Sigmoid colon (tissue), 7 donors: ENCODE measurements around the gene PPP1R1A. TPM values are rescaled to one million over a fixed set of nuclear protein-coding genes. Genes with fewer than 3 reads are reported as not detected.

ENCODE experiments used
- DNase-seq: peaks from one replicate; pipeline ENCODE4 v3.0.0-alpha.2; 2019
- H3K27ac ChIP-seq, 4 donors: fragments of 200-600 bp; sonication (generic); one replicate each; pipeline ENCODE4 v1.5.1; 2016 to 2019; ENCODE audit warnings: mild to moderate bottlenecking in 1 of 4
- H3K27me3 ChIP-seq, 3 donors: fragments of 200-600 bp; sonication (generic); one replicate each; pipeline ENCODE4 v1.5.1; 2019; ENCODE audit warnings: mild to moderate bottlenecking in 1 of 3
- H3K36me3 ChIP-seq, 4 donors: fragments of 200-600 bp; sonication (generic); one replicate each; pipeline ENCODE4 v1.5.1; 2016 to 2019
- H3K4me1 ChIP-seq, 4 donors: fragments of 200-600 bp; sonication (generic); one replicate each; pipeline ENCODE4 v1.5.1; 2017 to 2019
- H3K4me3 ChIP-seq, 4 donors: fragments of 200-600 bp; sonication (generic); one replicate each; pipeline ENCODE4 v1.5.1; 2017 to 2019; ENCODE audit warnings: mild to moderate bottlenecking in 2 of 4, moderate library complexity in 1 of 4
- H3K9me3 ChIP-seq, 4 donors: fragments of 200-600 bp in 3 of 4; sonication (generic) in 3 of 4; one replicate each; pipeline versions ENCODE4 v1.5.1 to v1.6.1; 2013 to 2019
- EP300 ChIP-seq, 4 donors: sonication (generic); formaldehyde crosslinking; IDR thresholded peaks; one replicate each; pipeline ENCODE4 v1.6.1; 2017; ENCODE audit warnings: antibody characterized with exemption in 4 of 4
- POLR2A ChIP-seq, 2 donors: fragments of 450-650 bp; IDR thresholded peaks; one replicate each; pipeline ENCODE4 v1.6.1; 2016; ENCODE audit warnings: antibody characterized with exemption in 2 of 2, mild to moderate bottlenecking in 2 of 2, moderate library complexity in 2 of 2
- POLR2AphosphoS5 ChIP-seq, 4 donors: sonication (generic); formaldehyde crosslinking; IDR thresholded peaks; one replicate each; pipeline ENCODE4 v1.6.1; 2017; ENCODE audit warnings: antibody characterized with exemption in 4 of 4
- WGBS, 2 donors: extraction: QIAGEN DNeasy Blood & Tissue Kit; methylation state at CpG; one replicate each; pipeline ENCODE4 v1.1.7; 2013; 5-methylcytosine and 5-hydroxymethylcytosine counted together
- intact Hi-C: fragments of 100-400 bp; cut with DNase I; formaldehyde crosslinking; loops from one replicate; pipeline ENCODE4 v1.15.1; 2023
- polyA plus RNA-seq, 3 donors: library from polyadenylated mRNA; stranded (reverse); fragments of 200-250 nt; gene quantifications; one replicate each; pipeline ENCODE4 v1.2.3, GENCODE V29; 2013
- total RNA-seq, 4 donors: library from RNA; depleted of rRNA; stranded (reverse); fragments of >200 nt; gene quantifications; one replicate each; pipeline ENCODE4 v1.1.0, GENCODE V29; 2016
- TF ChIP-seq, protein P1 (sequence below), 4 experiments: fragments of 450-650 bp in 3 of 4; fragments of 200-600 bp in 1 of 4; IDR thresholded peaks; one replicate each; pipeline ENCODE4 v1.5.1; 2016 to 2019; ENCODE audit warnings: antibody characterized with exemption in 4 of 4, mild to moderate bottlenecking in 3 of 4, moderate library complexity in 2 of 4
- donor health status: healthy with polysubstance abuse.
- donor health status: Bipolar disorder and iron deficiency.
- donor health status: healthy.

Gene PPP1R1A
- total and polyA plus RNA-seq, 7 donors: 0.92 to 48.9 (median 17.5) TPM

GRCh38 chr12:54611715-54612149 lies 23.3 kb upstream of the PPP1R1A start:
- TF ChIP-seq, protein P1, sequence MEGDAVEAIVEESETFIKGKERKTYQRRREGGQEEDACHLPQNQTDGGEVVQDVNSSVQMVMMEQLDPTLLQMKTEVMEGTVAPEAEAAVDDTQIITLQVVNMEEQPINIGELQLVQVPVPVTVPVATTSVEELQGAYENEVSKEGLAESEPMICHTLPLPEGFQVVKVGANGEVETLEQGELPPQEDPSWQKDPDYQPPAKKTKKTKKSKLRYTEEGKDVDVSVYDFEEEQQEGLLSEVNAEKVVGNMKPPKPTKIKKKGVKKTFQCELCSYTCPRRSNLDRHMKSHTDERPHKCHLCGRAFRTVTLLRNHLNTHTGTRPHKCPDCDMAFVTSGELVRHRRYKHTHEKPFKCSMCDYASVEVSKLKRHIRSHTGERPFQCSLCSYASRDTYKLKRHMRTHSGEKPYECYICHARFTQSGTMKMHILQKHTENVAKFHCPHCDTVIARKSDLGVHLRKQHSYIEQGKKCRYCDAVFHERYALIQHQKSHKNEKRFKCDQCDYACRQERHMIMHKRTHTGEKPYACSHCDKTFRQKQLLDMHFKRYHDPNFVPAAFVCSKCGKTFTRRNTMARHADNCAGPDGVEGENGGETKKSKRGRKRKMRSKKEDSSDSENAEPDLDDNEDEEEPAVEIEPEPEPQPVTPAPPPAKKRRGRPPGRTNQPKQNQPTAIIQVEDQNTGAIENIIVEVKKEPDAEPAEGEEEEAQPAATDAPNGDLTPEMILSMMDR (IDR thresholded peaks at IDR 0.05): no peak
- TF ChIP-seq POLR2A (IDR thresholded peaks at IDR 0.05) (no peak), POLR2AphosphoS5 (IDR thresholded peaks at IDR 0.05) (no peak), EP300 (IDR thresholded peaks at IDR 0.05) (no peak)
- H3K36me3 ChIP-seq: no peaks in the 10 kb centered on the region
- H3K4me1 ChIP-seq: no peaks in the 10 kb centered on the region
- no peak for DNase-seq
- no peak overlapping the region for H3K27ac ChIP-seq
- intact Hi-C loops: no loop called here
- no peaks in the 10 kb centered on the region for H3K9me3 ChIP-seq
- peaks cover 0 to 10% (median 4%) of the 10 kb centered on the region in 3 donors for H3K27me3 ChIP-seq
- 70 to 78% methylated on average over 3 of the region's 3 CpGs for WGBS, 2 donors
- H3K4me3 ChIP-seq: no peak overlapping the region

DNA sequence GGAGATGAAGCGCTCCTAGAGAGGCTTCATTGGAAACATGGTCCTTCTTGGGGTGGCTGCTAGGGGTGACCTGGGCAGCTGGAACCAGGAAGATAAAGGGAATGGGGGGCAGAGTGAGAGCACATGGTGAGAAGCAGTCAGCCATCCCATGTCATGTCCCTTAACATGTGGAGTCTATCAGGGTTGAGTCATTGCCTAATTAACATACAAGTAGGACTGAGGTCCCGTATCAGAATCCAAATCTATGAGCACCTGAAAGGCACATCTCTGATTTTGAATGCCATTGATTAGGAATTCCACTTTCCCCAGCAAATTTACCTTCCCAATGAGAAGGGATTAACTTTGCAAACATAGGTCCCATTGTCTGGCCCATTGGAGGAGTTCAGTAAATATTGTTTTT lies 20.3 kb upstream of the PPP1R1A start:
- H3K4me3 ChIP-seq: no peak overlapping the region
- H3K27me3 ChIP-seq: peaks cover 0 to 4% (median 0%) of the 10 kb centered on the region in 3 donors
- intact Hi-C loops: no loop called here
- H3K9me3 ChIP-seq: no peaks in the 10 kb centered on the region
- no peaks in the 10 kb centered on the region for H3K36me3 ChIP-seq
- 74 to 86% methylated on average over 2 of the region's 2 CpGs for WGBS, 2 donors
- no peak overlapping the region for H3K27ac ChIP-seq
- TF ChIP-seq POLR2A (IDR thresholded peaks at IDR 0.05): no peak
- TF ChIP-seq, protein P1 (IDR thresholded peaks at IDR 0.05): no peak
- TF ChIP-seq EP300 (IDR thresholded peaks at IDR 0.05): no peak
- TF ChIP-seq POLR2AphosphoS5 (IDR thresholded peaks at IDR 0.05): no peak
- DNase-seq: no peak
- no peaks in the 10 kb centered on the region for H3K4me1 ChIP-seq

DNA sequence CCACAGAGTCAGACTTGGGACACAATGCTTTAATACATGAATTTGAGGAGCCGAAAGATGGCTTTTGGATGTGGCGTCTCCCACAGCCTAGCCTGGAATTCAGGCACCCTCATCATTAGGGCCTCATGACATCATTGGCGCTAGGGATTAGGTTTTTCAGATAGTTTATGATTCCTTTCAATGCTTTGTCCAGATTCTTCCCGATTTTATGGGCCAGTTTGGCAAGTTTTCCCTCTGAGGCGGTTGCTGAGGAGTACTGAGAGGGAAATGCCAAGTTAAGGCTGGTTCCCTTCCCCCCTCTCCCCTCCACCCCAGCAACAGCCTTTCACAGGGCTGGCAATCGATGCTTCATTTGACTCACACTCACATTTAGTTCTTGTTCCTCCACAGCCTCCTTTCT lies 19.7 kb upstream of the PPP1R1A start:
- Histone ChIP-seq H3K27ac (no peak overlapping the region), H3K36me3 (no peaks in the 10 kb centered on the region), H3K9me3 (no peaks in the 10 kb centered on the region), H3K4me1 (no peaks in the 10 kb centered on the region), H3K27me3 (no peaks in the 10 kb centered on the region), H3K4me3 (no peak overlapping the region)
- no peak for DNase-seq
- intact Hi-C loops: no loop called here
- TF ChIP-seq, protein P1 (IDR thresholded peaks at IDR 0.05): no peak
- TF ChIP-seq POLR2AphosphoS5 (IDR thresholded peaks at IDR 0.05) (no peak), EP300 (IDR thresholded peaks at IDR 0.05) (no peak), POLR2A (IDR thresholded peaks at IDR 0.05) (no peak)
- WGBS, 2 donors: 51 to 71% methylated on average over 6 of the region's 6 CpGs

GRCh38 chr12:54606556-54606955 lies 18.1 kb upstream of the PPP1R1A start:
- no peaks in the 10 kb centered on the region for H3K4me1 ChIP-seq
- no peaks in the 10 kb centered on the region for H3K36me3 ChIP-seq
- no peaks in the 10 kb centered on the region for H3K9me3 ChIP-seq
- TF ChIP-seq POLR2A (IDR thresholded peaks at IDR 0.05) (no peak), EP300 (IDR thresholded peaks at IDR 0.05) (no peak), POLR2AphosphoS5 (IDR thresholded peaks at IDR 0.05) (no peak)
- TF ChIP-seq, protein P1 (IDR thresholded peaks at IDR 0.05): no peak
- 53 to 56% methylated on average over 4 of the region's 4 CpGs for WGBS, 2 donors
- no peak overlapping the region for H3K4me3 ChIP-seq
- H3K27me3 ChIP-seq: no peaks in the 10 kb centered on the region
- DNase-seq: no peak
- no peak overlapping the region for H3K27ac ChIP-seq
- intact Hi-C loops: no loop called here
